HT-29 (cell line): Measurements from ENCODE around the gene ZBTB17. TPM values are rescaled to one million over a fixed set of nuclear protein-coding genes. Genes with fewer than 3 reads are reported as not detected.
"Not testable (repeated sequence)": the region's sequence is repeated elsewhere in the genome, so short reads cannot be mapped to it uniquely, and the experiment has no call there.

Experiments used
- DNase-seq: peaks from one replicate; pipeline ENCODE4 v3.0.0-alpha.2; 2015; ENCODE audit warnings: low spot score
- total RNA-seq: library from RNA; depleted of rRNA; stranded (reverse); fragments of >200 nt; shearing (Covaris generic); gene quantifications from 2 replicates; pipeline ENCODE4 v1.2.3, GENCODE V29; 2014

ZBTB17 gene
- total RNA-seq, 1 experiment from 2014 or later: 44.1 TPM

DNA sequence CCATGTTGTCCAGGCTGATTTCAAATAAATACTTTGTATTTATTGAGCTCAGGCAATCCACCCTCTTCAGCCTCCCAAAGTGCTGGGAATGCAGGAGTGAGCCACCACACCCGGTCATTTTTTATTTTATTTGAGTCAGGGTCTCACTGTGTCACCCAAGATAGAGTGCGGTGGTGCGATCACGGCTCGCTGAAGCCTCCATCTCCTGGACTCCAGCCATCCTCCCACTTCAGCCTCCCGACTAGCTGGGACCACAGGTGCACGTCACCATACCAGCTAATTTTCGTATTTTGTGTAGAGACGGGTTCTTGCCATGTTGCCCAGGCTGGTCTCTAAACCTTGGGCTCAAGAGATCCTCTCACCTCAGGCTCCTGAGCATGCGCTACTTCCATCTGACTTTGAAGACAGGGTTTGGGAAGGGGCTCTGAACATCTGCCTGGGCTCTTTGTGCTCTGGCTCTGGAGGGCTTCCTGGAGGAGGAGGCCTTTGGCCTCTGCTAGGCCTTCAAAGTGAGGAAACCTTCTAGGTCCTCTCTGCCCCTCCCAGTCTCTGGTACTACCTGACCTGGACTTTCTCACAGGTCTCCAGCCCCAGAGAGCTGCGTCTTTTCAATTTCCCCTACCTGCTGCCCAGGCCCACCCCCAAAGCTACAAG, 36.2 kb upstream of the ZBTB17 start:
- no peak for DNase-seq

DNA sequence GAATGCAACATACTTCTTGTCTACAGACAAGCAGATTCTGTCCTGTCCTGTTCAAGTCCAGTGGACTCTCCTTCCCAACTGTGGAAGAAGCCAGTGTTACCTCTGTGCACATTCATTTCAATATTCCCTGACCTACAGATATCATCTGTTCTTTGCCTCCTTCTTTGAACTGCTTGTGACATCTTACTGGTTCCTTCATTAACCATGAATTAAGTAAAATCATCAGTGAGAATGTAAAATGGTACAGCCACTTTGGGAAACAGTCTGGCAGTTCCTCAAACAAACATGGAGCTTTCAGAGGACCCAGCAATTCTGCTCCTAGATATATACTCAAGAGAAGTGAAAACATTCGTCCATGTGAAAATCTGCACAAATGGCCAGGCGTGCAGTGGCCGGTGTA, 34.9 kb upstream of the ZBTB17 start:
- no peak for DNase-seq

DNA sequence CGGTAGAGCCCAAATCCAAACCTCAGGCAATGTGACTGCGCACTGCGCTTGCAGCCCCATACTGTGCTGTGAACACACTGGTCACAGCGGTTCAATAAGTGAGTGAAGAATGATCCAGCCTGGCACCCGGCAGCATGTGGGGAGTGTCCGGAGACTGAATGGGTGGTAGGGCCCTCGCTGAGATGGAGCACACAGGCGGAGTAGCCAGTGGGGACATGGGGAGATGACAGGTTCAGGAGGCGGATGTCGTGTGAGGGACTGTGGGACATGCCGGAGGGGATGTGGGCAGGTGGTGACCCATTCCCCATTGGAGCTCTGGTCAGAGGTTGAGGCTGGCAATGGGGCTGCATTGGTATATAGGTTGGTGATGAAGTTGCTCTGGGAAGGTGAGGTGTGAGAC, 33.8 kb upstream of the ZBTB17 start:
- no peak for DNase-seq

DNA sequence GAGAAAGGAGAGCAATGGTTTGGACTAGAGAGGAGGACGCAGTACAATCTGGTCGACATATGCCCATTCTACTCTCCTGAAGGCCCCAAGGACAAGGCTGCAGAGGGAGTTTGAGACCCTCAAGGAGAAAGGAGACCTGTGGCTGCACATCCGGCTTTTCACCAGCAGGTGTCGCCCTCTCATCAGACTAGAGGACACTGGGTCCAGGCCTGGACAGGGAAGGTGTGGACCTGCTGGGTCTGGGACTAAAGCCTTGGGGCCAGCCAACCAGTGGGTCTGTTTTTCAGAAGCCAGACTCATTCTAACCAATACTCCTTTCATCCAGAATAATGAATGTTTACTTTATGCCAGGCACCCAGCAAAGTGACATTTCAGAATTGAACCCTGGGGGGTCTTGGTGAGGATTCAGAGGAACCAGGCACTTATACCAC, 33.1 kb upstream of the ZBTB17 start:
- DNase-seq: peak; percentile 89

DNA sequence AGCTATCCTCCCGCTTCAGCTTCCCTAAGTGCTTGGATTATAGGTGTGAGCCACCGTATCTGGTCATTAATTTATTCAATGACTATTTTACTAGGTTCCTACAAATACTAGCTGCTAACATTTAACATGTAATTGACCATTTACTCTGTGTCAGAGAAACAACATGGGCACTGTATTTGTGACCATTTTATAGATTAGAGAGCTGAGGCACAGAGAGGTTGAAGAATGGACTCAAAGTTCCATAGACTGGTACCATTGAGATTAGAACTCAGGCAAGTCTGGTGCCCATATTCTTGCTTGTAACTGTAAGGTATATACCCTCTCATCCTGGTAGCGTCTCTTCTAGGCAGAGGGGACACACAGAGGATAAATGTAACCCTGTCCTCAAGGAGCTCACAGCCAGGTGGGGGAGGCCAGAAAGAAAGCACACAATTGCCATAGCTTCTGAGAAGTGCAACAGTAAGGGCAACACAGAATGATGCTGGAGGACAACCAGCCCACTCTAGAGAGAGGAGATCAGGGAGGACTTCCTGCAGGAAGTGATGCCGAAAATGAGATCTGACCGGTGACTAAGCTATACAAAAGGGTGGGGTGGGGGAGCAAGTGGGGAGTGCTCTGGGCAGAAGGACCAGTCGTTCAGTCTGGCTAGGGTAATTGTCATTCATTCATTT, 31.9 kb upstream of the ZBTB17 start:
- DNase-seq: no peak

DNA sequence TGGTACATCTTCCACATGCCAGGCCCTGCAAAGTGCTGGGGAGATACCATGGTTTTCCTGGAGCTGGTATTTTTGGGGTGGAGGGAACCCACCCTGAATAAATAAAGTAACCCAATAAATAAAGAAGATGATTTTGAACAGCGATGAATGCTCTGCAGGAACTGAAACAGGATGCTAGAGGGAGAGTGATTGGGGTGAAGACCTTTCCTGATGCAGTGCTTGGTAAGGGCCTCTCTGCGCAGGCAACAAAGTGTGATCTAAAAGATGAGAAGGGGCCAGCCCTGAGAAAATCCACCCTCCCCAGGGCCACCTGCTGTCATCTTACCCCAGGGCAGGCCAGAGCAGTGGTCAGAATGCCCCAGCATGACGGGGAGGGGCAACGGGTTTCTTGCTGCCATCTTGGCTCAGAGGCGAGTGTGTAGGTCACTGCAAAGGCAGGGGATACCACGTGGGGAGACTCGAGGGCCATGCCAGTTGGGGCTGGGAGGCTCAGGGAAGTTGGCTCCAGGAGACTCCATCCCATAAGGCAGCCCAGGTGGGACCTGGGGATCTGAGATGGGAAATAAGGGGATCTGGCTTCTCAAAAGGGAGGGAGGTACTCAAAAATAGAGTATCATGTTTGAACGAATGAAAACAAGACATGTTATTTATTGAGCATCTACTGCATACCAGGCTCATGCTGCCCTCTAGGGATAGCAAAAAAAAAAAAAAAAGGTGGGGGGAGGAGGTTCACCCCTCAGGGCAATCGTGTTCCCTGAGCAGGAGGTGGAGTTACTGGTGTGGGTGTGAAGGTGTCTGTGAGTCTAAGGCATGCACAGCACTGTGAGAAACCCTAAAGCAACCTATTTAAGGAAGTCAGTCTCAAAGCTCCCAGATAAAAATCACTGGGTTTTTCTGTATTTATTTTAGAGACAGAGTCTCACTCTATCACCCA, 30.9 kb upstream of the ZBTB17 start:
- DNase-seq: no peak

DNA sequence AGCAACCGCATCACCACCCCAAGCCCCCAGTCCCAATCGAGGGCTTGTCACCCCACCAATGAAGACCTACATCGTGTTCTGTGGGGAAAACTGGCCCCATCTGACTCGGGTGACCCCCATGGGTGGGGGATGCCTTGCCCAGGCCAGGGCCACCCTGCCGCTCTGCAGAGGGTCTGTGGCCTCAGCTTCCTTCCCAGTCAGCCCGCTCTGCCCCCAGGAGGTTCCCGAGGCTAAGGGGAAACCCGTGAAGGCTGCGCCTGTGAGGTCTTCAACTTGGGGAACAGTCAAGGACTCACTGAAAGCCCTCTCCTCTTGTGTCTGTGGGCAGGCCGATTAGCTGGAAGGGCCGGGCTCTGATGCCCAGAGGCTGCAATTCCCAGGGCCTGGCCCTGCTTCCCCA, 30.1 kb upstream of the ZBTB17 start:
- no peak for DNase-seq

DNA sequence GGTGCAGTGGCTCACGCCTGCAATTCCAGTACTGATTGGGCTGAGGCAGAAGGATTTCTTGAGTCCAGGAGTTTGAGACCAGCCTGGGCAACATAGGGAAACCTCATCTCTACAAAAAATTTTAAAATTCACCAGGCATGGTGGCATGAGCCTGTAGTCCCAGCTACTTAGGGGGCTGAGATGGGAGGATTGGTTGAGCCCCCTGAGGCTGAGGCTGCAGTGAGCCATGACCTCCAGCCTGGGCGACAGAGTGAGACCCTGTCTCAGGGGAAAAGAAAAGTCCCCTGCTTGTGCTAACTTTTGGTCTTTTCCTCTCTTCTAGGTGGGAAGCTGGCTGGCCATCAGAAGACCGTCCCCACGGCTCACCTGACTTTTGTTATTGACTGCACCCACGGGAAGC, 29.7 kb upstream of the ZBTB17 start:
- DNase-seq: no peak

DNA sequence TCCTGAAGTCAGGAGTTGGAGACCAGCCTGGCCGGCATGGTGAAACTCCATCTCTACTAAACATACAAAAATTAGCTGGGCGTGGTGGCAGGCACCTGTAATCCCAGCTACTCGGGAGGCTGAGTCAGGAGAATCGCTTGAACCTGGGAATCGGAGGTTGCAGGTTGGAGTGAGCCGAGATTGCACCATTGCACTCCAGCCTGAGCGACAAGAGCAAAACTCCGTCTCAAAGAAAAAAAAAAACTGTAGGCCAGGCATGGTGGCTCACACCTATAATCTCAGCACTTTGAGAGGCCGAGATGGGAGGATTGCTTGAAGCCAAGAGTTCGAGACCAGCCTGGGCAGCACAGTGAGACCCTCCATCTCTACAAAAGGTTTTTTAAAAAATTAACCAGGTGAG, 25.4 kb upstream of the ZBTB17 start:
- not testable (repeated sequence) for DNase-seq

DNA sequence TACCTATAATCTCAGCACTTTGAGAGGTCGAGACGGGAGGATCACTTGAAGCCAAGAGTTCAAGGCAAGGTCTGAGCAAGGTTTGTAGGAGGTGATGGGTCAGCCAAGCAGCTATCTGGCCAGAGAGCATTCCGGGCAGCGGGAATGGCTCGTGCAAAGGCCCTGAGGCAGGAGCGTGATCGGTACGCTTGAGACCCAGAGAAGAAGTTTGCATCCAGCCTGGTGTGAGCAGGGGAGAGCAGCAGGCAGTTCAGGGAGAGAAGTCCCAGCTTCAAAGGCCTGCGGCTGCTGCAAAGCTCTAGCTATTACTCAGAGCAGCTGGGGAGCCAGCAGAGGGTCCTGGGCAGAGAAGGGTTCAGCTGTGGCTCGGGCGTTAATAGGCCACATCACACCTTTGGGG, 23.0 kb upstream of the ZBTB17 start:
- DNase-seq: no peak

DNA sequence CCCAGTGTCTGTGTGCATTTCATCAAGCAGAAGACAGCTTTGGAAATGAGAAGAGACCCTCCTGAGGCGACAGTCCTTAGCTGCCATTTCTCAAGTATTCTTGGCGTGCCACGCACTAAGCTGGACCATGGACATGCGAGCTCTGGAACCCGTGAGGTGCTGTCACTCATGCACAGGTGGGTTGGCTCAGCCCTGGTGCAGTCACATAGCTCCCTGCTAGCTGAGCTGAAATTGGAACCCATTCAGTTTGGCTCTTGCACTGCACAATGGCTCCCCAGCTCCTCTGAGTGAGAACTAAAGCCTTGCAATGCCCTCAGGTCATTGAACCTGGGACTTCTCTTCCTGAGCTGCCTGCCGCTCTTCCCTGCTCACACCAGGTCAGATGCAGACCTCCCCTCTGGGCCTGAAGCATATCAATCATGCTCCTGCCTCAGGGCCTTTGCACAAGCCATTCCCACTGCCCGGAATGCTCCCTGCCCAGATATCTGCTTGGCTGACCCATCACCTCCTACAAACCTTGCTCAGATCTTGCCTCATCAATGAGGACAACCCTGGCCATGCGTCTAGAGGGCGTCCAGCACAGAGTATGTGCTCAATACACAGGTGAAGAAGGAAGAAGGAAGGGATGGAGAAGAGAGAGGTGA, 21.9 kb upstream of the ZBTB17 start:
- DNase-seq: no peak

DNA sequence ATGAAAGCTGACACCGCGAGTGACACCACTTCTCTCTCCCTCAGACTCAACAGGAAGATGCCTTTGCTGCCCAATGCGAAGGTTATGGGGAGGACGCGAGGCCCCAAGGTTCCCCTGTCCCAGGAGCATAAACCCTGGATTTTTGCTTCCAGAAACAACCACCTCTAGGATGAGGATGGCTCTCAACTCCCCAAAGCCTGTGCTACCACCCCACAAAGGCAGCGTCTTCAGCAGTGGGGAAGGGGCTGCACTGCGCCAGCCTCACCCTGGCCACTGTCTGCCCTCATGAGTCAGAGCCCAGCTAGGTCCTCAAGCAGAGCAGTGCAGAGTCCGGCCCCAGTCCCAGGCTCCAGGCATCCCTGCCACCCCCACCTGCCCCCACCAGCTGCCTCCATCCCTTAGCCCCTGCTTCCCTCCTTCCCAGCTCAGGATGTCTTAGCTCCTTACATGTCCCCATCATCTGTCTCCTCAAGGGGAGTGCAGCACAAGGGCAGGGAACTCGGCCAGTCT, 21.2 kb upstream of the ZBTB17 start:
- no peak for DNase-seq

DNA sequence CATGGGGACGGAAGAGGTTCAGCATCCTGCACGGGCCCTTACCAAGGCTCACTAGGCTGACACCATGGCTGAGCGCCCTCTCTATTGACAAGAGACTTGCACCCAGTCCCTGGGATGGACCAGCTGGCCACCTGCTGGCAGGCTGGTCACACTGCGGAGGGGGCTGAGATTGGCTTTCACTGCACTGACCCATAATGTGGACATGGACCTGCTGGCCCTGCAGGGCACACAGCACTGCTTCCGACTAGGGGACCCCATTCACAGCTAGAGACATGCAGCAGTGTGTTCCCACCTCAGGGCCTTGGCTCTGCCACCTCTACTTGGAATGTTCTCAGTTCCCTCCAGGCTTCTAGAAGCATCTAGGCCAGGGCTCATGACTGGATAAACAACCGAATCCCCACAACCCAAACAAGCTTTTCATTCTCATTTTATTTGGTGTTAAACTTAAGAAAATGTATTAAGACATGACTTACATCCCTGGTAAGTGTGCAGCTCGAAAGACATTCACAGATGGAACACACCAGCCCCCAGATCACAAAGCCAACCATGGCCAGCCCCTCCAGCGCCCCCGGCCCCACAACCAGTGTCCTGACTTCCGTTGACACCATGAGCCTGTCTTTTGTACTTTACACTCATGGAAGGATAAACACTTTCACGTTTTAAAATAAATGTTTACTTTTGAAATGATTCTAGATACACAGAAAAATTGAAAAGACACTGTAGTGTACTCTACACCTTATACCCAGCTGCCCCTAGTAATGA, 18.9 kb upstream of the ZBTB17 start:
- peak; percentile 64 for DNase-seq

DNA sequence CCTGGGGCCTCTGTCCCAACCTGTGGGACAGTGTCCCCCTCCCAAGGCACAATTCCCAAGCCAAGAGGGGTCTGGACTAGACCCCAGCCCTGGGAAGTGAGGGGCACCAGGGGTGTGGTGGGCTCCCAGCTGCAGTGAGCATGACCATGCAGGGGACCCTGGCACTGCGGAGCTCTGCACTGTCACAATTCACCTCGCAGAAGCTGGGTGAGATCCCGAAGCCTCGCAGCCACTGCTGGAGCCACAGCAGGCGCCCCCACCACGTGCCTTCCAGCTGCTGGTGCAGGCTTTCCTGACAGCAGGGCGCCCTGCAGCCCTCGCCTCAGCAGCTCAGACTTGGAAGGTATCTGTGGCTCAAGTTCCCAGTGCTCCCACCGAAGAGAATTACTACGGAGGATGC, 18.2 kb upstream of the ZBTB17 start:
- no peak for DNase-seq

DNA sequence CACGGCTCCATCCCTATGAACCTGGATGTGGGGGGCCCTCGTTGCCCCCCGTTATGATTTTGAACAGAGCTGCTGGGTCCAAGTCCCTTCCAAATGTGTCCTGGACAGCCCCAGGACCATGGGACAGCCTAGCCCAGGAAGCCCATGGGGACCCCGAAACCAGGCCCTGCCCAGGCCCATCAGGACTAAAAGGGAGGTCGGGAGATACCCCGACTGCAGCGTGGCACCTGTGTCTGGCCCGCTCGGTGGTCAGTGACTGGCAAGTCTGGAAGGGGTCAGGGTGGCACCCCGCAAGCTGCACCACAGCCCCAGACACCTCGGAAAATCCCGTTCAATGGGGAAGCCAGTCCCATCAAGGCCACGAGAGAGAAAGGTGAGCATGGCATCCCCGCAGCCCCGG, 17.8 kb upstream of the ZBTB17 start:
- no peak for DNase-seq

DNA sequence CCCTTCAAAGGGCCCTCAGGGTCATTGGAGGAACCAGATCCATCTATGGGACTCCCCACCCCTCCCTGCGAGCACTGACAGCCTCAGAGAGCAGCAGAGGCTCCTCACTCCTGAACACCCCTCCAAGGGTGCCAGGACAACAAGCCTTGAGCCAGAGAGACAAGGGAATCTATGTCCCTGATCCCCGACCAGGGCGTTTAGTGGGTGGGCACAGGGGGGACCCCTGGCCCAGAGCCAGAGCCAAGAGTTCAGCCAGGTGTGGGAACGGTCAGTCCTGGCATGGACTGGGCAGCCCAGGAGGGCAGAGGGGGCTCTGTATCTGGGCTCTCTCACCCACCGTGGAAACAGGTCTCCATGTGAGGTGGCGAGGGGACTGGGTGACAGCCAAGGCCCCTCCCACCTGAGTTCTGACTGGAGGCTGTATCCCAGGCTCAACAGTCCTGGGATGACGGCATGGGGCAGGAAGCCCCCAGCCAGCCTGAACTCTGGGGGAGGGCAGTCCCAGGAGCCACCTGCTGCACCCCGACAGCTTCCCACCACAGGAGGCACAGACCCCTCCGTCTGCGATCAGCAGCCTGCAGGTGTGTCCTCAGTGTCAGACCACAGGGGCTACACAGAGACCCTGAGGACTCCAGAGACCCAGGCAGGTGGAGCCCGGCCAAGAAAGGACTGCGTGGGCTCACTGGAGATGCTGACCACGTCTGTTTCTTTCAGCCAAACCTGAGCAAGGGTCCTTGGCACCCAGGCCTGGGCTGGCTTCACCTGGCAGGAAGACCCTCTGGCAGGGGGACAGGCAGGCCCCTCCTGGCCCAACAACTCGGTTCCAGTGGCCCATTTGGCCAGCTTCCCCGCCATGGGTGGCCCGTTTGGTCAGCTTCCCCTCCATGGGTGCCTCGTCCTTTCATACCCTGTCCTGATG, 16.9 kb upstream of the ZBTB17 start:
- DNase-seq: no peak

DNA sequence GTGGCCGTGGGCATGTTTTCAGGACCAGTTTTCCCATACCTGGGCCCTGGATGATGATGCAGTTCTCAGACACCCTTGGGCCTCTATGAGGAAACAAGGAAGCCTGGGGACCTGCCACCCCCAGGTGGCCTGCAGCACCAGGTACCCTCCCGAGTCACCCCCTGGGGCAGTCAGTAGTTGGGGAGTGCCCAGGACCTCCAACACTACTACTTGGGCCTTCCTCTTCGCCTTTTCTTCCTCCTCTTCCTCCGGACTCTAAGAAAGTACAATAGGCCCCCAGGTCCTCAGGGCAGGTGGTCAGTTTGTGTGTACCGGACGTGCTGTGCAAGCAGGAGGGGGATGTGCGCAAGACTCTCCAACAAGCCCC, 16.3 kb upstream of the ZBTB17 start:
- DNase-seq: no peak

DNA sequence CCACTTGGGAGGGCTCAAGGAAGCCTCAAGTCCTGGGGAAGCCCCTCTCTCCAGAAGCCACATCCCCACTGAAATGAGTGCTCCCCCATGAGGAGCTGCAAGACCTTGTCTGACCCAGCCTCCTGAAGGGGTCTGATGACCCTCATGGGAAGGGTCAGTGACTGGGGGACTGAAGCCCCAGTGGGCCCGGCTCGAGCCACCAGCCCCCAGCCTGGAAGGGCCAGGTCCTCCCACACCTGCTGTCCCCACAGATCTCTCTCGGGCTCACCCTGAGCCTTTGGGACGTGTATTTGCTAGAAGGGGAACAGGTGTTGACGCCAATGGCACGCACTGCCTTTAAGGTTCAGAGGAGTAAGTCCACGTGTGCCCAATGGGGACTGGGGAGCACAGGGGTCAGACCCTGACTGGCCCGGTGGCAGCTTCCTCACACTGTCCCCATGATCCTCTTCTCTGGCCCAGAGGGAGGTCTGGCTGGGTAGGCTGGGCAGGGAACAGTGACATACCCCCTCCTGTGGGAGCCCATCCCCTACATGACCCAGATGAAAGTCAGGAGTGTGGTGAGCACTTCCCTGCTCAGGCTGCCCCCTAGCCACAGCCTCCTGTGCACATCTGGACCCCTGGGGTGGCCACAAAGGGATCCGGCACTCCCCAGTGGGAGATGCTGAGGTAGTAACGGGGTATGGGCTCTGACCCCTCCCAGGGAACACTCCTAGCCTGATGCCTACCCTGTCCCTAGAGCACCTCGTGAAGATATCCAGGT, 15.7 kb upstream of the ZBTB17 start:
- no peak for DNase-seq

DNA sequence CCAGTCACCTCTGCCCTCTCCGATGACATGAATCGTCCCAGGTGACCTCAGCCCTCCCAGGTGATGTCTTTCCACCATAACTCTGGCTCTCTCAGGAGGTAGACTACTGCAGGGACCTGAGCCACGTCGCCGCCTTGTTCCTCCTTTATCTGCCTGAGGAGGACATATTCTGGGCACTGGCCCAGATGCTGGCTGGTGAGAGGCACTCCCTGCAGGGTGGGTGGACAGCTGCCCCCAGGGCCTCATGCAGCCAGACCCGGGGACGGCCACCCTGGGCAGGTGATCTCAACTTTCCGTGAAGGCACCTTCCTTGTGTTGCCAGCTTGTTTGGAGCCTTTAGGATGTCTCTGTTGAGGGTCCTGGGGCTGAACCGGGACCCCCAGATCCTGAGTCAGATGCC, 13.9 kb upstream of the ZBTB17 start:
- no peak for DNase-seq
